MM.1S (cell line): Measurements from ENCODE around the gene AMFR.

Source experiments
- CTCF ChIP-seq: fragments of 300-600 bp; sonication (generic); IDR thresholded peaks from 2 replicates; pipeline ENCODE4 v1.5.1; 2016; ENCODE audit warnings: antibody characterized with exemption, low read length, mixed read lengths
- EZH2 ChIP-seq: fragments of 300-600 bp; sonication (generic); optimal IDR thresholded peaks from 2 replicates; pipeline ENCODE3; 2017; ENCODE audit warnings: low read depth, mild to moderate bottlenecking, antibody characterized with exemption, low read length, mixed read lengths

GRCh38 chr16:56422896-56423441 is 2.4 kb downstream of the AMFR start:
- TF ChIP-seq CTCF (no peak), EZH2 (no peak)
